ENCODE measurements around the gene NOC4L. TPM values are rescaled to one million over a fixed set of nuclear protein-coding genes. Genes with fewer than 3 reads are reported as not detected.

The NOC4L gene
- total and polyA plus RNA-seq, 2 donors (not counting 3 experiments of a cell fraction or from before 2014, with no cell fraction given), result 19.4 to 29.4 TPM

DNA sequence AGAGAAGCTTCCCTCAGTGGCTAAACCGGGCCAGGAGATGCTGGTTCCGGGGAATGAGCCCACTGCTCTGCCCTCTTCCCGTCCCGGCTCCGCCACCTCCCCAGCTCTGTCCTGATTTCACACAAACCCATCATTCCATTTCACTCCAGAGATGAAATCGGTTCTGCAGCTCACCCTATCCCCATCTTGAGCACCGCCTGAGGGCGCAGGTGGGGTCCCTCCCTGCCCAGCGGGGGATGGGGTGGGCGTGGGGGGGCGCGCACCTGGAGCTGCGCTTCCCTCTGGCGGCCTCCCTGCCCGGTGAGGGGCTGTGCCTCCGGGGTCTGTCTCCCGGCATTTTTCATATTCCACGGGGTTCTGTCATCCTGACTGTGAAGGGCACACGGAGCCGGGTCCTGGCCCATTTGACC, 44.7 kb downstream of the NOC4L start:
- no peak overlapping the region for H3K27ac ChIP-seq (ENCODE audit: insufficient read depth, low read depth, low read length)
- DNase-seq (ENCODE audit: low read depth, low spot score) (no peak), FAIRE-seq (no peak)
- H3K27me3 ChIP-seq (ENCODE audit: control insufficient read depth in 2 of 2, insufficient read depth in 2 of 2, low read length in 2 of 2), result peaks cover 0 to 5% of the 10 kb centered on the region in 2 experiments
- BruUV-seq (replicated peaks), result no TSS peak
- no peaks in the 10 kb centered on the region for H4K20me1 ChIP-seq (replicated peaks; ENCODE audit: control insufficient read depth, extremely low read depth, insufficient read depth, low read length)
- H3K9me3 ChIP-seq (replicated peaks; ENCODE audit: control insufficient read depth, insufficient read depth, low read length), result no peaks in the 10 kb centered on the region
- H3K79me2 ChIP-seq (ENCODE audit: control insufficient read depth, insufficient read depth, low read length), result no peaks in the 10 kb centered on the region
- H3K36me3 ChIP-seq (ENCODE audit: control insufficient read depth in 2 of 2, extremely low read depth in 1 of 2, insufficient read depth in 2 of 2, low read length in 2 of 2), result no peaks in the 10 kb centered on the region
- H3K4me3 ChIP-seq (replicated peaks in 1 of 3; ENCODE audit: insufficient read depth in 1 of 3, low read depth in 1 of 3, low read length in 3 of 3), result peak overlapping the region in 1 of 3 experiments; percentile 44
- intact Hi-C loops (cut with micrococcal nuclease) (no loop called here), dilution Hi-C loops (cut with MboI; ENCODE audit: extremely low pct_ligation_motif_present, low sequenced_read_pairs) (no loop called here)
- POLR2A ChIA-PET, result no interaction called here
- peak overlapping the region; percentile 50 for H2AFZ ChIP-seq (ENCODE audit: low read depth, low read length)
- TF ChIP-seq POLR2AphosphoS5 (IDR thresholded peaks at IDR 0.05; ENCODE audit: insufficient read depth, low read depth, low read length), result no peak
- TF ChIP-seq EZH2 (IDR thresholded peaks at IDR 0.05; ENCODE audit: borderline replicate concordance, low read depth, low read length, severe bottlenecking), result no peak
- no peak for TF ChIP-seq GATA2 (IDR thresholded peaks at IDR 0.05; ENCODE audit: insufficient read depth, insufficient read length, low read depth, low read length)
- no peak for TF ChIP-seq MYC (IDR thresholded peaks at IDR 0.05; ENCODE audit: low read depth, low read length)
- TF ChIP-seq, protein P1, sequence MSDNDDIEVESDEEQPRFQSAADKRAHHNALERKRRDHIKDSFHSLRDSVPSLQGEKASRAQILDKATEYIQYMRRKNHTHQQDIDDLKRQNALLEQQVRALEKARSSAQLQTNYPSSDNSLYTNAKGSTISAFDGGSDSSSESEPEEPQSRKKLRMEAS (IDR thresholded peaks at IDR 0.05; ENCODE audit: insufficient read depth, insufficient read length), result no peak
- peak overlapping the region; percentile 23 for H3K4me2 ChIP-seq (ENCODE audit: insufficient read depth, low read length)
- H3K9ac ChIP-seq (replicated peaks; ENCODE audit: extremely low read depth, insufficient read depth, low read length), result no peak overlapping the region
- no peaks in the 10 kb centered on the region for H3K9me1 ChIP-seq (replicated peaks; ENCODE audit: control insufficient read depth, extremely low read depth, insufficient read depth, low read length)
- CTCF ChIA-PET, result interaction anchor here (1.4 to 1.6 kb wide), 2 partner anchors 35 to 226 kb away, joined by 3 to 5 read pairs; no protein-coding TSS in a partner anchor
- H3K4me1 ChIP-seq (ENCODE audit: control insufficient read depth, extremely low read depth, insufficient read depth, low read length), result peaks cover 8% of the 10 kb centered on the region

DNA sequence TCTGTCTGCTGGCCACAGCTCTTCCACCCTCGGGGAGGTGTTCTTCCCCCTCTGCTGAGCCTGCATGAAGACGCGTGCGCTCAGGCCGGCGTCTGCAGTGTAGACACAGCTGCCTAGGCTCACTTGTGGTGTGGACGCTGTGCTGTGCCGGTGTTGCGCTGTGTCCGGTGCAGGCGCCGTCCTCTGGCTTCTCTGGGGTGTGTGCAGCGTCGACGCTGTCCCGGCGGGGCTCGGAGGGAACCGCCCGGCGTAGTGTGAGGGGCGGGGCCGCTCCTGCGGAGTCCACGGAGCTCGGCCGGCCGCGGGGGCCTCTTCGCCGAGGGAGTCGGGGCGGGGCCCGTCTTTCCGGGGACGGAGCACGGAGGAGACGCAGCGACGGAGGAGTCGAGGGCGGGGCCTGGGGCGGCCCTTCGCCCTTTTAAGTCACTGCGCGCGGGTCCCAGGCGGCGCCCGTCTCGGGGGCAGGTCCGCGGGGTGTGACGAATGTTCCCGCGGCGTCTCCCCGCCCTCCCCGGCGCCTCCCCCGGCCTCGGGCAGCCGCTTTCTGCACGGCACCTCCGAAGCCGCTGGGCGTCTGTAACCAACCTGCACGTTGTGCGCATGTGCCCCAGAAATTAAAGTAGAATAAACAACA, 45.2 kb downstream of the NOC4L start:
- Histone ChIP-seq H3K9me3 (replicated peaks; ENCODE audit: control insufficient read depth, insufficient read depth, low read length) (no peaks in the 10 kb centered on the region), H2AFZ (ENCODE audit: low read depth, low read length) (peak overlapping the region; percentile 96), H3K9ac (replicated peaks; ENCODE audit: extremely low read depth, insufficient read depth, low read length) (peak overlapping the region; percentile 67), H3K27me3 (ENCODE audit: control insufficient read depth in 2 of 2, insufficient read depth in 2 of 2, low read length in 2 of 2) (peaks cover 0 to 5% of the 10 kb centered on the region in 2 experiments), H3K36me3 (ENCODE audit: control insufficient read depth in 2 of 2, extremely low read depth in 1 of 2, insufficient read depth in 2 of 2, low read length in 2 of 2) (no peaks in the 10 kb centered on the region), H4K20me1 (replicated peaks; ENCODE audit: control insufficient read depth, extremely low read depth, insufficient read depth, low read length) (no peaks in the 10 kb centered on the region), H3K79me2 (ENCODE audit: control insufficient read depth, insufficient read depth, low read length) (no peaks in the 10 kb centered on the region), H3K4me3 (replicated peaks in 1 of 3; ENCODE audit: insufficient read depth in 1 of 3, low read depth in 1 of 3, low read length in 3 of 3) (peak overlapping the region; percentile 44 to 69 (median 44)), H3K27ac (ENCODE audit: insufficient read depth, low read depth, low read length) (no peak overlapping the region), H3K9me1 (replicated peaks; ENCODE audit: control insufficient read depth, extremely low read depth, insufficient read depth, low read length) (no peaks in the 10 kb centered on the region), H3K4me2 (ENCODE audit: insufficient read depth, low read length) (peak overlapping the region; percentile 87), H3K4me1 (ENCODE audit: control insufficient read depth, extremely low read depth, insufficient read depth, low read length) (peaks cover 8% of the 10 kb centered on the region)
- CTCF ChIA-PET, result interaction anchor here (1.4 to 1.6 kb wide), 2 partner anchors 36 to 226 kb away, joined by 3 to 5 read pairs; no protein-coding TSS in a partner anchor
- intact Hi-C loops (cut with micrococcal nuclease), result no loop called here
- FAIRE-seq (peak; percentile 90), DNase-seq (ENCODE audit: low read depth, low spot score) (peak; percentile 77)
- no TSS peak for BruUV-seq (replicated peaks)
- POLR2A ChIA-PET, result no interaction called here
- TF ChIP-seq POLR2A (IDR thresholded peaks at IDR 0.05; ENCODE audit: low read depth, low read length) (no peak), GATA2 (IDR thresholded peaks at IDR 0.05; ENCODE audit: insufficient read depth, insufficient read length, low read depth, low read length) (no peak), EZH2 (IDR thresholded peaks at IDR 0.05; ENCODE audit: borderline replicate concordance, low read depth, low read length, severe bottlenecking) (peak; percentile 31), POLR2AphosphoS5 (IDR thresholded peaks at IDR 0.05; ENCODE audit: insufficient read depth, low read depth, low read length) (peak; percentile 31), FOS (IDR thresholded peaks at IDR 0.05; ENCODE audit: borderline replicate concordance, insufficient read depth, low read length) (no peak)
- TF ChIP-seq, protein P2, sequence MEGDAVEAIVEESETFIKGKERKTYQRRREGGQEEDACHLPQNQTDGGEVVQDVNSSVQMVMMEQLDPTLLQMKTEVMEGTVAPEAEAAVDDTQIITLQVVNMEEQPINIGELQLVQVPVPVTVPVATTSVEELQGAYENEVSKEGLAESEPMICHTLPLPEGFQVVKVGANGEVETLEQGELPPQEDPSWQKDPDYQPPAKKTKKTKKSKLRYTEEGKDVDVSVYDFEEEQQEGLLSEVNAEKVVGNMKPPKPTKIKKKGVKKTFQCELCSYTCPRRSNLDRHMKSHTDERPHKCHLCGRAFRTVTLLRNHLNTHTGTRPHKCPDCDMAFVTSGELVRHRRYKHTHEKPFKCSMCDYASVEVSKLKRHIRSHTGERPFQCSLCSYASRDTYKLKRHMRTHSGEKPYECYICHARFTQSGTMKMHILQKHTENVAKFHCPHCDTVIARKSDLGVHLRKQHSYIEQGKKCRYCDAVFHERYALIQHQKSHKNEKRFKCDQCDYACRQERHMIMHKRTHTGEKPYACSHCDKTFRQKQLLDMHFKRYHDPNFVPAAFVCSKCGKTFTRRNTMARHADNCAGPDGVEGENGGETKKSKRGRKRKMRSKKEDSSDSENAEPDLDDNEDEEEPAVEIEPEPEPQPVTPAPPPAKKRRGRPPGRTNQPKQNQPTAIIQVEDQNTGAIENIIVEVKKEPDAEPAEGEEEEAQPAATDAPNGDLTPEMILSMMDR (IDR thresholded peaks at IDR 0.05; ENCODE audit: extremely low read depth in 1 of 2, insufficient read depth in 1 of 2, low read depth in 1 of 2, low read length in 2 of 2), result peak in 1 of 2 donors; percentile 5
- dilution Hi-C loops (cut with MboI; ENCODE audit: extremely low pct_ligation_motif_present, low sequenced_read_pairs), result no loop called here
